HL-60 (cell line): ENCODE measurements around the gene IWS1.

Experiments
- CTCF ChIP-seq: IDR thresholded peaks from one replicate; pipeline ENCODE4 v1.5.1; 2011; ENCODE audit warnings: low read length, control low read depth, inconsistent platforms; ENCODE audit not compliant: insufficient read depth
- POLR2AphosphoS5 ChIP-seq: IDR thresholded peaks from 2 replicates; pipeline ENCODE4 v1.6.1; 2012; ENCODE audit warnings: low read depth

GRCh38 chr2:127449414-127449813, 76.9 kb downstream of the IWS1 start:
- no peak for TF ChIP-seq CTCF
- no peak for TF ChIP-seq POLR2AphosphoS5
